ENCODE data around the gene TRAF3.
A peak's percentile ranks its signal among the peaks of the same experiment; 100 is the strongest.
"Not testable (repeated sequence)": the region's sequence is repeated elsewhere in the genome, so short reads cannot be mapped to it uniquely, and the experiment has no call there.

The TRAF3 gene

GRCh38 chr14:102892651-102893050, 115.4 kb downstream of the TRAF3 start:
- no peak for DNase-seq
- Mint-ChIP-seq H3K9me3 (no peaks in the 10 kb centered on the region), H3K27ac (no peak overlapping the region), H3K27me3 (no peaks in the 10 kb centered on the region), H3K36me3 (peaks cover 47% of the 10 kb centered on the region), H3K4me3 (no peak overlapping the region), H3K4me1 (peaks cover under 1% of the 10 kb centered on the region)
- CTCF ChIA-PET = no interaction called here

DNA sequence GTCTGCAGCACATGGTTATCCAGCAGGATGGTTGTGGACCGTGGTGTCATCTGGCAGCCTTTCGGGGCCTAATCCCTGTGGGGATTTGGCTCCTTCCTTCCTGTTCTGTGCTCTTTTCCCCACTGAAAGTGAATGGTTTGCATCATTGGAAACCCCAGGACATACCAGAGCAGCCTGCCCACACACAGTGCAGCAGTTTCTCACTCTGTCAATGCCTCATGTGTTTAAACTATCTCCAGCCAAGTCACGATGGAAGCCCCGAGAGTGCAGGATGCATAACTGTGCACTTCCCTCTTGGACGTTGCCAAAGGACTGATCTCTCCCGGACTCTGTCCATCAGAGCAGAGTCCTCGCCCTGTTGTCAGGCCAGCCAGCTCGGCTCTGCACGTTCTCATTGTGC, 116.2 kb downstream of the TRAF3 start:
- Mint-ChIP-seq H3K27me3 (no peaks in the 10 kb centered on the region), H3K27ac (peak overlapping the region; percentile 3), H3K4me3 (no peak overlapping the region), H3K4me1 (peaks cover 7% of the 10 kb centered on the region), H3K36me3 (peaks cover 45% of the 10 kb centered on the region), H3K9me3 (no peaks in the 10 kb centered on the region)
- DNase-seq = no peak
- CTCF ChIA-PET = no interaction called here

DNA sequence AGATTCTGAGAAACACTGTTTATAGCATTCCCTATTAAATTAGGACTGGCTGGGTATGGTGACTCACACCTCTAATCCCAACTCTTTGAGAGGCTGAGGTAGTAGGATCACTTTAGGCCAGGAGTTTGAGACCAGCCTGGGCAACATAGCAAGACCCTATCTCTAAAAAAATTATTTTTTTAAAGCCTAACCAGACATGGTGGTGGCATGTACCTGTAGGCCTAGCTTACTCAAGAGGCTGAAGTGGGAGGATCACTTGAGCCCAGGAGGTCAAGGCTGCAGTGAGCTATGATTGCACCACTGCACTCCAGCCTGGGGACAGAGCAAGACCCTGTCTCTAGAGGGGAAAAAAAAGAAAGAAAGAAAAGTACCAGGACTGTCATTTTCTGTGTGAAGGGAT, 119.5 kb downstream of the TRAF3 start:
- CTCF ChIA-PET, H3K4me3 Mint-ChIP-seq, H3K9me3 Mint-ChIP-seq, H3K27me3 Mint-ChIP-seq, DNase-seq, H3K27ac Mint-ChIP-seq: not testable (repeated sequence)
- Mint-ChIP-seq H3K4me1 (peaks cover 35% of the 10 kb centered on the region), H3K36me3 (peaks cover 43% of the 10 kb centered on the region)

DNA sequence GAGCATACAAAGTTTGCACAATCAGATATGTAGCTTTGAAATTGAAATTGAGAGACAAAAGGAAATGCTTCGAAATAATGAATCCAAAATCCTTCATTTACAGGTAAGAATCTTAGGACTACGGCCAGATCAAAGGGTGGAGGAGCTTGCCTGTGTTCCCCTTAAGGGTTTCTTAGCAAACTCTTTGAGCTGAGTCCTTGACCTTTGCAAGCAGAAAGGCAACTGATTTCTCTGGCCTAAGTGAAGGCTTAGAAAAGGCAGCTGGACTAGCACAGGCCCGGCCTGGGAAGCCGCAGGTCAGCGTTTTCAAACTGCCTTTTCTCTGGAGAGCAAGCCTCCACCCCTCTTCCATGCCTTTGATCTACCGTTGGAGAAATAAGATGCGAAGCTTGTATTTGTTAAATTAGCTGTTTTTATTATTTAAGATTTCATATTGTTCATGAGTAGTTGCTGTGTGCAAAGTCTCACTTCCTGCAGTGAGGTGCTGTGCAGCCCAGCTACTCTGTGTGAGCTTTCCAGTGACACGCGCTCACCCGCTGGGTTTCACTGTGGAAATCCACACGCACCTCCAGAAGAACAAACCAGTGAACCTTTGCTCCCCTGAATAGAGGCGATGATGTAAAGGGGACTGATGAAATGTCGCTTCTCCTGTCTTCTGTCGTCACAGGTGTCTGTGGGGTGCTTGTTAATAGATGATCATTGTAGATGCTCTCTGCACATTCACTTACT, 120.2 kb downstream of the TRAF3 start:
- no peak for DNase-seq
- Mint-ChIP-seq H3K9me3 (no peaks in the 10 kb centered on the region), H3K4me1 (peaks cover 40% of the 10 kb centered on the region), H3K27ac (no peak overlapping the region), H3K36me3 (peaks cover 40% of the 10 kb centered on the region), H3K4me3 (no peak overlapping the region), H3K27me3 (no peaks in the 10 kb centered on the region)
- CTCF ChIA-PET = no interaction called here

DNA sequence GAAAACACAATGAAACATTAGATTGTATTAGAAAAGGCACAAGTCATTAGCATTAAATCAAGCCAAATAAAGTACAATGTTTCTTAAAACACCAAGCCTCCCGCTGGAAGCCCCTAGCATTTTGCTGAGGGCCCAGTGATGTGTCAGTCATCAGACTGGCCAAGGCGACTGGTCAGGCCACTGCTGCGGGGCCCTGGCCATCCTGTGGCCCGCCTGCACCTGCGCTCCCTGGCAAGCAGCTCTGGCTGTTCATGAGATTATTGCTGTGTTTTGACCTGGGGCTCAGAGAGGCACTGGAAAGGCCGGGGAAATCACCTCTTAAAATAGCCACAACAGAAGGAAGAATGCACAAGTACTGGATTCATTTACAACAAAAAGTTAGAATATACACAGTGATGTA, 121.0 kb downstream of the TRAF3 start:
- H3K36me3 Mint-ChIP-seq = peaks cover 42% of the 10 kb centered on the region
- no peaks in the 10 kb centered on the region for H3K9me3 Mint-ChIP-seq
- H3K4me1 Mint-ChIP-seq = peaks cover 47% of the 10 kb centered on the region
- CTCF ChIA-PET = no interaction called here
- H3K27ac Mint-ChIP-seq = no peak overlapping the region
- no peak for DNase-seq
- H3K4me3 Mint-ChIP-seq = no peak overlapping the region
- H3K27me3 Mint-ChIP-seq = no peaks in the 10 kb centered on the region

GRCh38 chr14:102898776-102899515, 121.7 kb downstream of the TRAF3 start:
- Mint-ChIP-seq H3K9me3 (no peaks in the 10 kb centered on the region), H3K27me3 (no peaks in the 10 kb centered on the region), H3K36me3 (peaks cover 41% of the 10 kb centered on the region), H3K4me3 (no peak overlapping the region), H3K4me1 (peaks cover 47% of the 10 kb centered on the region), H3K27ac (peak overlapping the region; percentile 88)
- DNase-seq = no peak
- CTCF ChIA-PET = no interaction called here

GRCh38 chr14:102899516-102899900, 122.3 kb downstream of the TRAF3 start:
- Mint-ChIP-seq H3K9me3 (no peaks in the 10 kb centered on the region), H3K36me3 (peaks cover 41% of the 10 kb centered on the region), H3K4me1 (peaks cover 47% of the 10 kb centered on the region), H3K4me3 (no peak overlapping the region), H3K27me3 (no peaks in the 10 kb centered on the region), H3K27ac (peak overlapping the region; percentile 88)
- DNase-seq = no peak
- CTCF ChIA-PET = no interaction called here

DNA sequence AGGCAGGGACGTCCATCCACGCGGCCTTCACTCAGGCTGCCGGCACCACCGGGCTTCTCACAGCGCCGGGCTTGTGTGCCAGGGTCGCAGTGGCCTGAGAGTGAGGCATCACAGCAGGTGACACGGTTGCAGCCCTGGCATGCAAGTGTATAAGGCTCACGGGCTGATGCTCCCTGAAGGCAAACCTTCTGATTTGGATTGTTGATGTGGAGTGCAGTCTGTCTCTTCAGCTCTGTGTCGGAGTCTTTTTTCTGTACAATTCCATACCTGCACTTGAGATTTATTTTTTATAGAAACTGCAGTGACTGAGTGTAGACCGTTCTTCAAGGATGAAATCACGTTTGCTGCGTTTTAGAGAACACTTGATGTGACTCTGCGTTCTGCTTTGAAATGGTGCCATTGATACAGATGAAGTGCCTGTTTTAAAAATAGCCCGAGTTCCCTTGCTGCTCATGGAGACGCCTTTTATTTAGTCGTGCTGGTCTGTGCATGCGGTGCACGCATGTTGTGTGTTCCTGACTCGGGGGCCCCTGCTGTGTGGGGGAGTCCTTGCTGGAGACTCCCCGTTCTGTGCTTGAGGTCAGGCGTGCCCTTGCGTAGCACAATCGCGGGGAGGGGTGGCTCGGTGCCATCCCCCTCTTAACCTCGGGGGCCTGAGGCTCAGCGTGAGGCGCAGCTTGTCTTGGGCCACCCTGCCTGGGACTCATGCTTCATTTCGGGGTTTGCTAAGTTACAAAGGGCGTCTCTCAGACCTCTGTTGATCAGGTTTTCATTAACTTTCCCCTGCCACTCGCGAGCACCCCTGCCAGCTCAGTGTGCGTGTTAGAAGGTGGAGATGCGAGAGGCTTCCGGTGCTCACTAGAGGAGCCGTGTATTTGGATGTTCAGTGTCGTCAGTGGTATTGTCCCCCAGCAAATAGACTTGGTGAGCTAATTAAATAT, 123.7 kb downstream of the TRAF3 start:
- DNase-seq = peak; percentile 59
- peak overlapping the region; percentile 11 for H3K4me3 Mint-ChIP-seq
- CTCF ChIA-PET = interaction anchor here (1.1 kb wide), 1 partner anchor 206 kb away, joined by 3 read pairs; no protein-coding TSS in a partner anchor
- peaks cover 40% of the 10 kb centered on the region for H3K36me3 Mint-ChIP-seq
- H3K4me1 Mint-ChIP-seq = peaks cover 47% of the 10 kb centered on the region
- H3K9me3 Mint-ChIP-seq = no peaks in the 10 kb centered on the region
- peak overlapping the region; percentile 88 for H3K27ac Mint-ChIP-seq
- no peaks in the 10 kb centered on the region for H3K27me3 Mint-ChIP-seq

DNA sequence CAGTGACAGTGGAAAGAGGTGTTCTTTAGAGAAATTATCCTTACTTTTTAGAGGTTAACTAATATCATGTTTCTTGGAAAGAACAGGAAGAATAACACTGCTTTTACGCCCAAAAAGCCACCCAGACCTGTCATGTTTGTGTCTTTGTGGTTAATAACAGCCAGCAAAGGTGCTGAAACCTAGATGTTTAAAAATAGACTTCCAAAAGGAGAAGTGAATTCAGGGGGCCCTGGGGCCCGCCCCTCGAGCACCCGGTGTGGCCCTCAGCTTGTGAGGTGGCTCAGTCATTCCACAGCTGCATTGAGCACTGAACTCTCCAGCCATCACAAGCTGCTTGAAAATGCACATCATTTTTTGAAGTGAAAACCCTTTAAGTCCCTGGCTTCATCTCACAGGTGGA, 124.4 kb downstream of the TRAF3 start:
- H3K4me3 Mint-ChIP-seq = peak overlapping the region; percentile 11
- CTCF ChIA-PET = interaction anchor here (1.1 kb wide), 1 partner anchor 207 kb away, joined by 3 read pairs; no protein-coding TSS in a partner anchor
- peak; percentile 34 for DNase-seq
- no peaks in the 10 kb centered on the region for H3K9me3 Mint-ChIP-seq
- no peaks in the 10 kb centered on the region for H3K27me3 Mint-ChIP-seq
- peaks cover 47% of the 10 kb centered on the region for H3K4me1 Mint-ChIP-seq
- H3K27ac Mint-ChIP-seq = peak overlapping the region; percentile 88
- peaks cover 38% of the 10 kb centered on the region for H3K36me3 Mint-ChIP-seq

DNA sequence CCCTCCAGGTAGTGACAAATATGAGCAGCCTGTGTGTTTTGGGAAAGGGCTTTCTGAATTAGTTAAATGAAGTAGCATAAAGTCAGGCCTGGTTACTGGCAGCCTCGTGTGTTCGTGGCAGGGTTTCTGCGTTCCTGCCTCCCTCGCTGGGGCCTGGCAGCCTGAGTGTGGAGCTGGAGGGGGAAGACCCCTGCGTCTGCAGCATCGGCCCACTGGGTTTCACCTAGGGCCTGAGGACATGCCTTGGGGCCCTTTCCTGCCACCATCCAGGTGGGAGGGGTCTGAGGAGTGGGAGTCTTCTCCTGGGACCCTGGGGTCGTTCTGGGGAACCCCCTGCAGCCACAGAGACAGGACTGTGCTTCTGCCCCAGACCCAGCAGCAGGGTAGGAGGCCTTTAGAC, 124.8 kb downstream of the TRAF3 start:
- Mint-ChIP-seq H3K9me3 (no peaks in the 10 kb centered on the region), H3K4me3 (no peak overlapping the region), H3K27me3 (no peaks in the 10 kb centered on the region), H3K27ac (peak overlapping the region; percentile 88), H3K36me3 (peaks cover 40% of the 10 kb centered on the region), H3K4me1 (peaks cover 47% of the 10 kb centered on the region)
- CTCF ChIA-PET = interaction anchor here (1.1 kb wide), 1 partner anchor 207 kb away, joined by 3 read pairs; no protein-coding TSS in a partner anchor
- no peak for DNase-seq

GRCh38 chr14:102902523-102903247, 125.4 kb downstream of the TRAF3 start:
- no peak for DNase-seq
- Mint-ChIP-seq H3K9me3 (no peaks in the 10 kb centered on the region), H3K4me1 (peaks cover 46% of the 10 kb centered on the region), H3K36me3 (peaks cover 39% of the 10 kb centered on the region), H3K27ac (peak overlapping the region; percentile 88), H3K4me3 (no peak overlapping the region), H3K27me3 (no peaks in the 10 kb centered on the region)
- CTCF ChIA-PET = no interaction called here

DNA sequence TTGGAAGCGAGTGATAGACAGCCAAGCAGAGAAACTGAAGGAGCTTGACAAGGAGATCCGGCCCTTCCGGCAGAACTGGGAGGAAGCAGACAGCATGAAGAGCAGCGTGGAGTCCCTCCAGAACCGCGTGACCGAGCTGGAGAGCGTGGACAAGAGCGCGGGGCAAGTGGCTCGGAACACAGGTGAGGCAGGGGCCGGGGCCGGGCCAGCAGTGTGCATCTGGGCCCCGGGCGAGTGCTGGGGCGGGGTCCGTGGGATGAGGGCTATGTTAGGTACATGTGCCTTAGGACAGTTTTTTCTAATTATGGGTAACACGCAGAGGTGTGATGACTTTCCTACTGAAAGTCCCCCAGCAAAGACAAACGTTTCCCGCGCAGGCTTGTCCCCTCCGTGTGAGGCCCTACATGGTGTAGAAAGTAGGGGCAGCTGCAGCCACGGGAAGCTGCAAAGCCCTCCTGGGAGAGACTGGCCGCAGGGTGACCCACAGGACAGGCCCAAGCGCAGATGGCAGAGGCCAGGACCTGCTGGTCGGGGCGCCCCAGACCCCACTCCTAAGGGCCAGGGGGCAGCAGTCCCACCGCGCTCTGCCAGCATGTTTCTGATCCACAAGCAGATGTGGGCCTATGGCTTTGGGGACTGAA, 126.1 kb downstream of the TRAF3 start:
- H3K27ac Mint-ChIP-seq = peak overlapping the region; percentile 88
- H3K9me3 Mint-ChIP-seq = no peaks in the 10 kb centered on the region
- H3K27me3 Mint-ChIP-seq = no peaks in the 10 kb centered on the region
- DNase-seq = no peak
- H3K36me3 Mint-ChIP-seq = peaks cover 40% of the 10 kb centered on the region
- CTCF ChIA-PET = no interaction called here
- no peak overlapping the region for H3K4me3 Mint-ChIP-seq
- H3K4me1 Mint-ChIP-seq = peaks cover 41% of the 10 kb centered on the region

- H3K4me1 Mint-ChIP-seq = peaks cover 35% of the 10 kb centered on the region
- no peak overlapping the region for H3K4me3 Mint-ChIP-seq
- no peaks in the 10 kb centered on the region for H3K27me3 Mint-ChIP-seq
- CTCF ChIA-PET = no interaction called here
- H3K27ac Mint-ChIP-seq = peak overlapping the region; percentile 69
- no peaks in the 10 kb centered on the region for H3K9me3 Mint-ChIP-seq
- peaks cover 35% of the 10 kb centered on the region for H3K36me3 Mint-ChIP-seq
- no peak for DNase-seq
Observed at GRCh38 chr14:102903889-102904512, 126.8 kb downstream of the TRAF3 start.

All from activated naive CD4-positive, alpha-beta T cell treated with anti-CD3 and anti-CD28 coated beads, Interleukin-2, amount 10 ng/mL, durations not matched to agents 7 days and 5 days (primary cell).